Measurements from ENCODE around the gene HRAS. TPM values are rescaled to one million over a fixed set of nuclear protein-coding genes. Genes with fewer than 3 reads are reported as not detected.

HRAS gene
- total and polyA plus RNA-seq, 10 of the 15 experiments (the other 5 are each of a cell fraction or from before 2014, with no cell fraction given), result 2.8 to 72.4 (median 31.7) TPM

DNA sequence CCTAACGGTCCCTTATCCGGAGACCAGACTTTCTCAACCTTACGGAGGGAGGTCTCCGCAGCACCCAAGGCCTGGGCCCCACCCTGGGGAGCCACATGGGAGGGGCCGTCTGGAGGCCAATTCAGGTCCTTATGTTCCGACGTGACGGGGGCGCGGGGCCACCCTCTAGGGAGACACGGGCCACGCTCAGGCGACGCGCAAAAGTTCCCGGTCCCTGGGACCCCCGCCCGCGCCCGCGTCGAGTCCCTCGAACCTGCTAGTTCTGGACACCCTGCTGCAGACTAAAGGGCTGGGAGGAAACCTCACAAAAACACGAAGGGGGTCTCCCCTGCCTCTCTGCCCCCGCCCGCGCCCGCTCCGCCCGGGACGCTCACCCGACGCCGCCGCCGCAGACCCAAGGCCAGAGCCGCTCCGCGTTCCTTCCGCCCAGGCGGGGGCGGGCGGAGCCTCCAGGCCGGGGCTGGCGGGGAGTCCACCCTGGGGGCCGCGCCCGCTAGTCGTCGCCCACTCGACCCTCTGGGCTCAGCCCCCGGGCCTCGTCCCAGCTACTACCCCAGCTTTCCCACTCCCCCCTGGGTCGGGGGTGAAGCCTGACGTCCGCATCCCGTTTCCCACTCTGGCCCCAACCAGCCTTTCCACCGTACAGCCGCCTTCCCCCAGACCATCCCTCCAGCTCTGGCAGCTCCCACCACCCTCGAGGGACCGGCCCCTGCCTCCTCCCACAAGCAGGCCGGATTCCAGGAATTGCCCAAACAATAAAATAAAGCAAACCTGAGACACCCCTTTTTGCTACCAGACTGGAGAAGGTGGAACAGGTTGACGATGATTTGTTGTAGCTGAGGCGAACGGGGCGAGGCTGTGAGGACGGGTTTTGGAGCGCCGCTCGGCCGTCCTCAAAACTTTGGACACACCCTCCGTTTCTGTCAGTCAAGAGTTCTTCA, 31.1 kb downstream of the HRAS start:
- Histone ChIP-seq H3K27ac (ENCODE audit: control insufficient read depth, insufficient read depth) (peak overlapping the region; percentile 83), H3K9me3 (replicated peaks; ENCODE audit: control insufficient read depth, insufficient read depth, low read length) (no peaks in the 10 kb centered on the region; the same call in 2 of the 3 replicates), H3K4me2 (ENCODE audit: control insufficient read depth, insufficient read depth) (peak overlapping the region; percentile 99), H4K20me1 (ENCODE audit: control insufficient read depth, insufficient read depth) (no peaks in the 10 kb centered on the region), H3K4me3 (peak overlapping the region; percentile 89), H3K9ac (ENCODE audit: control insufficient read depth, insufficient read depth, low read length) (peak overlapping the region; percentile 76), H2AFZ (ENCODE audit: control insufficient read depth, low read depth, low read length) (peak overlapping the region; percentile 34; the same call in 1 of the 2 replicates), H3K4me1 (ENCODE audit: control insufficient read depth, insufficient read depth, low read length) (peaks cover 23% of the 10 kb centered on the region), H3K27me3 (replicated peaks in 1 of 2; ENCODE audit: control insufficient read depth in 2 of 2, insufficient read depth in 2 of 2, low read length in 1 of 2) (no peaks in the 10 kb centered on the region), H3K79me2 (ENCODE audit: control insufficient read depth, insufficient read depth, low read length) (peaks cover 43% of the 10 kb centered on the region), H3K36me3 (ENCODE audit: control insufficient read depth in 2 of 2, insufficient read depth in 2 of 2, low read length in 1 of 2) (peaks cover 9 to 21% of the 10 kb centered on the region in 2 experiments)
- in situ Hi-C loops (cut with MboI), result loop anchor here (5.0 kb wide), 1 partner anchor 52 kb away; the partner anchor contains the start of gene PTDSS2
- ChIA-PET POLR2A (interaction anchor here (0.6 to 2.1 kb wide), 2 partner anchors 54 to 175 kb away, joined by 3 to 7 read pairs; partner anchors contain the start of gene PTDSS2), CTCF (interaction anchor here (1.2 to 2.3 kb wide), 3 partner anchors 15 to 55 kb away, joined by 3 to 11 read pairs (median 3); partner anchors contain the start of gene PTDSS2), RAD21 (ENCODE audit: unreplicated experiment) (interaction anchor here (0.6 kb wide), 1 partner anchor 99 kb away, joined by 6 read pairs; no protein-coding TSS in a partner anchor), SMC1A (ENCODE audit: uncharacterized antibody, unreplicated experiment) (interaction anchor here (1.3 to 2.8 kb wide), 3 partner anchors 49 to 254 kb away, joined by 3 to 12 read pairs (median 4); partner anchors contain the start of gene PTDSS2)
- ATAC-seq, result peak; percentile 37
- 15% methylated on average over 59 of the region's 72 CpGs for WGBS (ENCODE audit: insufficient coverage, insufficient replicate concordance, low lambda C conversion rate, missing lambda C conversion rate)
- no TSS peak for BruUV-seq (replicated peaks)
- FAIRE-seq, result no peak
- DNase-seq (ENCODE audit: low read depth, low spot score), result no peak
- intact Hi-C loops (cut with micrococcal nuclease; ENCODE audit: unreplicated experiment), result no loop called here
- TF ChIP-seq BRCA1 (IDR thresholded peaks at IDR 0.05; ENCODE audit: low read depth, low read length) (no peak), FOXM1 (IDR thresholded peaks at IDR 0.05; ENCODE audit: low read depth, low read length) (no peak), TBL1XR1 (IDR thresholded peaks at IDR 0.05; ENCODE audit: low read depth, low read length) (no peak), POLR2AphosphoS2 (IDR thresholded peaks at IDR 0.05; ENCODE audit: low read depth, low read length) (no peak), RAD21 (IDR thresholded peaks at IDR 0.05; ENCODE audit: insufficient read depth, low read depth, low read length) (no peak), NRF1 (conservative IDR thresholded peaks at IDR 0.05; ENCODE audit: low read depth, low read length) (no peak), BCL11A (IDR thresholded peaks at IDR 0.05; ENCODE audit: low read depth, low read length) (0 out of 2 replicates have a peak, but pooled peaks have one; percentile 1), SMC3 (IDR thresholded peaks at IDR 0.05; ENCODE audit: borderline replicate concordance, low read length) (no peak), ZSCAN29 (IDR thresholded peaks at IDR 0.05) (no peak), HDGF (IDR thresholded peaks at IDR 0.05) (no peak)
- TF ChIP-seq, protein P1, sequence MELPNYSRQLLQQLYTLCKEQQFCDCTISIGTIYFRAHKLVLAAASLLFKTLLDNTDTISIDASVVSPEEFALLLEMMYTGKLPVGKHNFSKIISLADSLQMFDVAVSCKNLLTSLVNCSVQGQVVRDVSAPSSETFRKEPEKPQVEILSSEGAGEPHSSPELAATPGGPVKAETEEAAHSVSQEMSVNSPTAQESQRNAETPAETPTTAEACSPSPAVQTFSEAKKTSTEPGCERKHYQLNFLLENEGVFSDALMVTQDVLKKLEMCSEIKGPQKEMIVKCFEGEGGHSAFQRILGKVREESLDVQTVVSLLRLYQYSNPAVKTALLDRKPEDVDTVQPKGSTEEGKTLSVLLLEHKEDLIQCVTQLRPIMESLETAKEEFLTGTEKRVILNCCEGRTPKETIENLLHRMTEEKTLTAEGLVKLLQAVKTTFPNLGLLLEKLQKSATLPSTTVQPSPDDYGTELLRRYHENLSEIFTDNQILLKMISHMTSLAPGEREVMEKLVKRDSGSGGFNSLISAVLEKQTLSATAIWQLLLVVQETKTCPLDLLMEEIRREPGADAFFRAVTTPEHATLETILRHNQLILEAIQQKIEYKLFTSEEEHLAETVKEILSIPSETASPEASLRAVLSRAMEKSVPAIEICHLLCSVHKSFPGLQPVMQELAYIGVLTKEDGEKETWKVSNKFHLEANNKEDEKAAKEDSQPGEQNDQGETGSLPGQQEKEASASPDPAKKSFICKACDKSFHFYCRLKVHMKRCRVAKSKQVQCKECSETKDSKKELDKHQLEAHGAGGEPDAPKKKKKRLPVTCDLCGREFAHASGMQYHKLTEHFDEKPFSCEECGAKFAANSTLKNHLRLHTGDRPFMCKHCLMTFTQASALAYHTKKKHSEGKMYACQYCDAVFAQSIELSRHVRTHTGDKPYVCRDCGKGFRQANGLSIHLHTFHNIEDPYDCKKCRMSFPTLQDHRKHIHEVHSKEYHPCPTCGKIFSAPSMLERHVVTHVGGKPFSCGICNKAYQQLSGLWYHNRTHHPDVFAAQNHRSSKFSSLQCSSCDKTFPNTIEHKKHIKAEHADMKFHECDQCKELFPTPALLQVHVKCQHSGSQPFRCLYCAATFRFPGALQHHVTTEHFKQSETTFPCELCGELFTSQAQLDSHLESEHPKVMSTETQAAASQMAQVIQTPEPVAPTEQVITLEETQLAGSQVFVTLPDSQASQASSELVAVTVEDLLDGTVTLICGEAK (IDR thresholded peaks at IDR 0.05; ENCODE audit: borderline replicate concordance), result peak; percentile 39; the same call in 1 of the 2 replicates
- TF ChIP-seq, protein P2, sequence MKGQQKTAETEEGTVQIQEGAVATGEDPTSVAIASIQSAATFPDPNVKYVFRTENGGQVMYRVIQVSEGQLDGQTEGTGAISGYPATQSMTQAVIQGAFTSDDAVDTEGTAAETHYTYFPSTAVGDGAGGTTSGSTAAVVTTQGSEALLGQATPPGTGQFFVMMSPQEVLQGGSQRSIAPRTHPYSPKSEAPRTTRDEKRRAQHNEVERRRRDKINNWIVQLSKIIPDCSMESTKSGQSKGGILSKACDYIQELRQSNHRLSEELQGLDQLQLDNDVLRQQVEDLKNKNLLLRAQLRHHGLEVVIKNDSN (IDR thresholded peaks at IDR 0.05; ENCODE audit: borderline replicate concordance, extremely low read length, insufficient read depth, low read depth, low read length), result no peak
- TF ChIP-seq, protein P3, sequence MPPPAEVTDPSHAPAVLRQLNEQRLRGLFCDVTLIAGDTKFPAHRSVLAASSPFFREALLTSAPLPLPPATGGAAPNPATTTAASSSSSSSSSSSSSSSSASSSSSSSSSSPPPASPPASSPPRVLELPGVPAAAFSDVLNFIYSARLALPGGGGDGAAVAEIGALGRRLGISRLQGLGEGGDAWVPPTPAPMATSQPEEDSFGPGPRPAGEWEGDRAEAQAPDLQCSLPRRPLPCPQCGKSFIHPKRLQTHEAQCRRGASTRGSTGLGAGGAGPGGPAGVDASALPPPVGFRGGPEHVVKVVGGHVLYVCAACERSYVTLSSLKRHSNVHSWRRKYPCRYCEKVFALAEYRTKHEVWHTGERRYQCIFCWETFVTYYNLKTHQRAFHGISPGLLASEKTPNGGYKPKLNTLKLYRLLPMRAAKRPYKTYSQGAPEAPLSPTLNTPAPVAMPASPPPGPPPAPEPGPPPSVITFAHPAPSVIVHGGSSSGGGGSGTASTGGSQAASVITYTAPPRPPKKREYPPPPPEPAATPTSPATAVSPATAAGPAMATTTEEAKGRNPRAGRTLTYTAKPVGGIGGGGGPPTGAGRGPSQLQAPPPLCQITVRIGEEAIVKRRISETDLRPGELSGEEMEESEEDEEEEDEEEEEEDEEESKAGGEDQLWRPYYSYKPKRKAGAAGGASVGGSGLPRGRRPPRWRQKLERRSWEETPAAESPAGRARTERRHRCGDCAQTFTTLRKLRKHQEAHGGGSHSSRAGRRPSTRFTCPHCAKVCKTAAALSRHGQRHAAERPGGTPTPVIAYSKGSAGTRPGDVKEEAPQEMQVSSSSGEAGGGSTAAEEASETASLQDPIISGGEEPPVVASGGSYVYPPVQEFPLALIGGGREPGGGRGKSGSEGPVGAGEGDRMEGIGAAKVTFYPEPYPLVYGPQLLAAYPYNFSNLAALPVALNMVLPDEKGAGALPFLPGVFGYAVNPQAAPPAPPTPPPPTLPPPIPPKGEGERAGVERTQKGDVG (CRISPR knock-in tag; IDR thresholded peaks at IDR 0.05), result no peak
